GM12872 (cell line): ENCODE measurements around the gene FAT1.

Experiments used
- TF ChIP-seq, protein P1 (sequence below): IDR thresholded peaks from 3 replicates; pipeline ENCODE4 v1.5.1; 2011; ENCODE audit warnings: low read depth, mild to moderate bottlenecking, low read length, moderate library complexity; ENCODE audit not compliant: insufficient read depth

The FAT1 gene

DNA sequence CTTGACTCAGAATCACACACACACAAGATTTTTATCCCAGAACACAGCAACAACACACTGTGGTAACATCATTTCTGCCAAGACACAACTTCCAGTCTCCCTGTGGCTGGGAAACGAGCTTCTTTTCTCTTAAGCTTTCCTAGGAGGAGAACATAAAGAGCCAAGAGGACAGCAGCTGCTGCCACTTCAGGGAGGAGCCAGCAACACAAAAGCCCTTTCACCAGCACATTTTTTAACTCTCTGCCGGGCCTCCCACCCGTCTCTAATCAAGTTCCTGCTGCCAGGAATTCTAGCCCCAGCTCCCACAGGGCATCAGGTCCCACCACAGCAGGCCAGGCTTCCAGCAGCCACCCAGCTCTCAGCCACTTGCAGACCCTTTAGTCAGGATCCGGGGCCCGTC lies 22.4 kb downstream of the FAT1 start:
- TF ChIP-seq, protein P1, sequence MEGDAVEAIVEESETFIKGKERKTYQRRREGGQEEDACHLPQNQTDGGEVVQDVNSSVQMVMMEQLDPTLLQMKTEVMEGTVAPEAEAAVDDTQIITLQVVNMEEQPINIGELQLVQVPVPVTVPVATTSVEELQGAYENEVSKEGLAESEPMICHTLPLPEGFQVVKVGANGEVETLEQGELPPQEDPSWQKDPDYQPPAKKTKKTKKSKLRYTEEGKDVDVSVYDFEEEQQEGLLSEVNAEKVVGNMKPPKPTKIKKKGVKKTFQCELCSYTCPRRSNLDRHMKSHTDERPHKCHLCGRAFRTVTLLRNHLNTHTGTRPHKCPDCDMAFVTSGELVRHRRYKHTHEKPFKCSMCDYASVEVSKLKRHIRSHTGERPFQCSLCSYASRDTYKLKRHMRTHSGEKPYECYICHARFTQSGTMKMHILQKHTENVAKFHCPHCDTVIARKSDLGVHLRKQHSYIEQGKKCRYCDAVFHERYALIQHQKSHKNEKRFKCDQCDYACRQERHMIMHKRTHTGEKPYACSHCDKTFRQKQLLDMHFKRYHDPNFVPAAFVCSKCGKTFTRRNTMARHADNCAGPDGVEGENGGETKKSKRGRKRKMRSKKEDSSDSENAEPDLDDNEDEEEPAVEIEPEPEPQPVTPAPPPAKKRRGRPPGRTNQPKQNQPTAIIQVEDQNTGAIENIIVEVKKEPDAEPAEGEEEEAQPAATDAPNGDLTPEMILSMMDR: no peak

DNA sequence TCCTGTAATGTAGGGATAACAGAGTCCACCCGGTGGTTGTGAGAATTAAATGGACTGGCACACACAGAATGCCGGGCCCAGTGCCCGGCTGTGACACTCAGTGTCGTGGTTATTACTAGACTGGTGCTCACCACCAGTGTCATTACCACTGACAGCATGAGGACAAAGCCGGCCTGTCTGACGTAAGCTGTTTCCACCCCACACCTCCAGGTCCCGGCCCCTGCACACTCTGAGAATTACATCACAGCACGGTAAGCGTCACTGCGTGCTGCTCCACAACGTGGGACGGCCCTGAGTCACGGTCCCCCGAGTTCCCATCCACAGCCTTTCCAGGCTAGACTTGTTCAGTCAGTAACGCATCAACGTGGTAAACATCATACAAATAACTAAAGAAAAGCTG lies 22.9 kb downstream of the FAT1 start:
- TF ChIP-seq, protein P1: no peak

DNA sequence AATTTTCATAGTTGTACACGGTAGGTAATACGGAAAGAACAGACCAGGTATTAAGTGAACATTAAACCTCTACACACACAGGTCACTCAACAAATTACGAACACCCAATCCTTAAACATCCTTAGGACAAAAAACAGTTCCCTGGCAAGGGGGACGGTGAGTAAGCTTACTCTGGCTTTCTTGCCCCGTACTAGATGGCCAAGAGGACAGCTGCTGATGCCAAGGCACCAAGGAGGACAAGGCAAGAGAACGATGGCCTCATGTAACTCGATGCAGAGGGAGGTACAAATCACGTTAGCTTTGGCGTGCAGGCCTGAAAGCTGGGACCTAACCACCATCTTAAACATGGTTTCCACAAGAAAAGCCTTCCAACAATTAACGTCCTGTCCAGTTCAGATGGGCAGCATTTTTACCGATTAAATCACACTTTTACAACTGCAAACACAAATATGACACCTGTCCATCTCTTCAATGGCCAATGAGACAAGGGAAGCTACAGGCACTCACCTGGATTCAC lies 23.7 kb downstream of the FAT1 start:
- TF ChIP-seq, protein P1: no peak

DNA sequence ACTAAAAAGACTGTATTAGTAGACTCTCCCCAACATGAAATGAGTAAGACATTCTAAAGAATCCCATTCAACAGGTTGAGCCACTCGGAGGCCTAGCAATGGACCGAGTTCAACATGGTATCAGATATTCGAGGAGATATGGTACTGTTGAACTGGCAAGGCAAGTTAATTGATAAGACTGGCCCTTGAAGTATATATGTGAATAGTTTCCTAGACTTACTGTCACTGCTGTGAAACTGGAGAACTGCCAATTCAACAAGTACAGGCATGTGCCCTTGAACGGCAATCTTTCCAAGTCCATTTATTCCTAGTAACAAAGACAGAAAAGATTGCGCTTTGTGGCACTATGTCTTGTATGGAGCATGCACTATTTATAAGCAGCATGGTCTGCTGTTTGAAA lies 24.4 kb downstream of the FAT1 start:
- TF ChIP-seq, protein P1: no peak

DNA sequence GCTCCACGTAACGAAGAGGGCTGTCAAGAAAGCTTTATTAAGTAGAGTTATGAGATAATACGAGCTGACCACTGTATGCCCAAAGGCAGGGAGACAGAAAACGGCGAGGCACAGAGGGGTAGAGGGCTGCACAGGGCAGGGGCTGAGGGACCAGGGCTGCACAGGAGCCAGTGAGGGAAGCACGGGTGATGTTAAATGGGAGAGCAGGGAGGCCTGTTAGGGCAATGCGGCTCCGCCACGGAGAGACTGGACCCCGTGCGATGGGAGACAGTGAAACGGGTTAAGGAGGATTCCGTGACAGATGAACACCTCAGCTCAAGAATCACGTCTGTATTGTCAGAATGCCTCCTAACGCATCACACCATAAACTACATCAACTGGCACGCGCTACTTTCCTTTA lies 25.1 kb downstream of the FAT1 start:
- TF ChIP-seq, protein P1: no peak

DNA sequence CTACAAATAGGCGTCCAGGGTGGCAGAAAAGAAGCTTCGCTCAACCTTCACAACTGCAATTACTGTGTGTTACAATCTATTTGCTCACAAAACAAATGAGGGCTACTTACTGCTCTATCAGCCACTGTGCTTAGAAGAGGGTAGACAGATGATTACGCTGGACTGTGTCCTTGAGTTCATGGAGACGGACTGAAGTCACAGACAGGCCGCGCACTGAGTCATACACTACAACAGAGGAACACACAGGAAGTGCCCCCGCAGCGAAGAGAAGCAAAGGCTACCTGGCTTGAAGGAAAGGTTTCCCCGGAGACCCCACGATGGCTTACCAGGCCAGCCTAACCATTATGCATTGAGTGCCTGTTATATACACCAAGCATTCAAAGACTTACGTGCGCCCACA lies 25.6 kb downstream of the FAT1 start:
- TF ChIP-seq, protein P1: no peak

DNA sequence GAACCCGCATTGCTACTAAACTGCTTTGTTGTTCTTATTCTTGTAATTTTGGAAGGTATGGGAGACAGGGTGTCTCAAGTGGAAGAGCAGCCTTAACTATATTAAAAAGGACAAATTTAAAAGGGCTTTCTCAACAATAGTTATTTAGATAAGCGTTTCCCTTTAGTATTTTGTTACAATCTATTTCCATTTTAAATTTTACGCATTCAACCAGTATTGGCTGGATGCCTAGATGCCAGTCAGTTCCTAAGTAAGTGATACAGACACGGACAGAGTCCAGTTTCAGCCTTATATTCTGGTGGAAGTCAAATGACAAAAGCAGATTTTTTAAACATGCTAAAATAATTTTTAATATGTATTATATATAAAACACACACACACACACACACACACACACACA lies 28.3 kb downstream of the FAT1 start:
- TF ChIP-seq, protein P1: no peak
